H1 (cell line): Measurements from ENCODE around the gene CD63. TPM values are rescaled to one million over a fixed set of nuclear protein-coding genes. Genes with fewer than 3 reads are reported as not detected.

Experiments used
- ASH2L ChIP-seq: fragments of 200-600, 300-600 bp; sonication (generic); IDR thresholded peaks from one replicate; pipeline ENCODE4 v1.7.1; 2017; ENCODE audit warnings: low read length
- BRCA1 ChIP-seq: IDR thresholded peaks from 2 replicates; pipeline ENCODE4 v1.6.1; 2012; ENCODE audit warnings: low read depth, low read length, improper control_type of control experiment
- CEBPB ChIP-seq: IDR thresholded peaks from 2 replicates; pipeline ENCODE4 v1.6.1; 2012; ENCODE audit warnings: low read depth, low read length
- CHD1 ChIP-seq: IDR thresholded peaks from 2 replicates; pipeline ENCODE4 v1.6.1; 2012; ENCODE audit warnings: low read depth, low read length, improper control_type of control experiment
- EGR1 ChIP-seq: IDR thresholded peaks from 2 replicates; pipeline ENCODE4 v1.6.1; 2011; ENCODE audit warnings: low read depth, low read length, borderline replicate concordance
- HDAC2 ChIP-seq, 2 experiments: fragments of 300-600 bp in 1 of 2; sonication (generic) in 1 of 2; IDR thresholded peaks; 2 replicates each; pipeline ENCODE4 v1.6.1; 2011 to 2012; ENCODE audit warnings: low read depth in 2 of 2, low read length in 2 of 2, mild to moderate bottlenecking in 2 of 2, moderate library complexity in 2 of 2, borderline replicate concordance in 1 of 2, inconsistent platforms in 1 of 2
- HDAC6 ChIP-seq: IDR thresholded peaks from one replicate; pipeline ENCODE4 v1.7.1; 2012; ENCODE audit warnings: low read depth, mild to moderate bottlenecking, inconsistent platforms, low read length, moderate library complexity
- KDM5A ChIP-seq: fragments of 200-600 bp; IDR thresholded peaks from 2 replicates; pipeline ENCODE4 v1.7.1; 2012; ENCODE audit warnings: mild to moderate bottlenecking, low read length, inconsistent platforms, mixed read lengths
- NANOG ChIP-seq: IDR thresholded peaks from 2 replicates; pipeline ENCODE4 v1.6.1; 2011; ENCODE audit warnings: low read length, low read depth, mild to moderate bottlenecking, inconsistent platforms; ENCODE audit not compliant: insufficient read depth, poor library complexity, severe bottlenecking
- RFX5 ChIP-seq: IDR thresholded peaks from 2 replicates; pipeline ENCODE4 v1.6.1; 2011; ENCODE audit warnings: low read depth, low read length, improper control_type of control experiment, borderline replicate concordance
- SIN3A ChIP-seq, 2 experiments: IDR thresholded peaks in 1 of 2; conservative IDR thresholded peaks in 1 of 2; 2 replicates each; pipeline ENCODE4 v1.6.1; 2011 to 2012; ENCODE audit warnings: low read length in 2 of 2, improper control_type of control experiment in 1 of 2, low read depth in 1 of 2, mild to moderate bottlenecking in 1 of 2
- YY1 ChIP-seq: IDR thresholded peaks from 2 replicates; pipeline ENCODE4 v1.6.1; 2011; ENCODE audit warnings: low read depth, mild to moderate bottlenecking, low read length
- polyA plus RNA-seq, 7 experiments: library from polyadenylated mRNA; depleted of rRNA in 3 of 7; stranded (reverse) in 5 of 7; unstranded in 2 of 7; fragments of >200 nt in 5 of 7; fragments of 200-250 nt in 2 of 7; gene quantifications; 1 replicate in 5 of 7; 2 replicates in 1 of 7; 4 replicates in 1 of 7; pipeline versions ENCODE4 v1.2.1 to v1.2.3, GENCODE V29; 2011 to 2013; ENCODE audit warnings: missing spikeins in 2 of 7, mixed read lengths in 2 of 7
- total RNA-seq: library from RNA; stranded (reverse); fragmentation: NEBNext Ultra II Directional; extraction: Animal tissue kit (Norgen Biotek cat#: 25700); gene quantifications from 2 replicates; pipeline ENCODE4 v1.2.1, GENCODE V29; 2021
- TF ChIP-seq, protein P1 (sequence below): IDR thresholded peaks from 2 replicates; pipeline ENCODE4 v1.6.1; 2011; ENCODE audit warnings: low read depth, mild to moderate bottlenecking, low read length; ENCODE audit not compliant: insufficient read depth

Gene CD63
- total and polyA plus RNA-seq, 2 of the 8 experiments (the other 6 are each of a cell fraction or from before 2014, with no cell fraction given): 440 to 526 TPM

DNA sequence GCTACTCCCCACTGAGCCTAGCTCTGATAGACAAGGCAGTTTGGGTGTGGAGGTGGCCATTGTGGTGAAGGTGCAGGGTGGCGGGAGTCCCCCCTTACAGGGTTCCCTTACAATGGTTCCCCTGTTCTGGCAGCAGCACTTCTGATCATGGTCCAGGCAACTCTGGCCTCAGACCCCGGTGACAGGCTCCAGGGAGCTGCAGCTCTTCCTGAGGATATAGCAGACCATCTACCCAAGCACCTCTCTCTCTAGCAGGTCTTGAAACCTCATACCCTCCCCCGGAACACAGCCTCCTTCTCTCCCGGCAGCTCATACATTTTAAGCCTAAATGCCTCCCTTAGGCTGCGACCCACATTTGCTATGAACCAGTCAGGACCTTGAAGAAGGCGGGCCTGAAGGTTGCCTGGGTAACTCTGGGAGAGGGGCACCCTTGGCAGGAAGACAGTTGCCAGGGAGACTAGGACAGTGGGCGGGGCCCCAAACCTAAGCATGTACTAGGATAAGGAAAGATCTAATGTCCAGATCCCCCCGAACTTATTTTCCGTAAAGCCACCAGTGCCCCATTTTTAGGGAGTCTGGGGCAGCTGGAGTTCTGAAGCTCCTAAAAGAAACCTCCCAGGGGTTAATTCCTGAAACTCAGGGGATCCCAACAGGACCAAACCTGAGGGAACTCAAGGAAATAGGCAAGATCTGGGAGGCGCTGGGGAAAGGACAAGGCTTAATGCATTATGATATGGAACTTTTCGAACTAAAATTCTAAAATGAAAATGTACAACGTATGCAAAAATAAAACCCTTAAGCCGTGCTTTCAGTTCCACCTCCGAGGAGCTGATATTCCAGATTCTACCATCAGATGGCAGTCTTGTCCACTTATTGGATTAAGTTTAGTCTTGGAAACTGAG lies 9.6 kb upstream of the CD63 start (continued):
- no peak for TF ChIP-seq NANOG
- peak; percentile 62 to 82; a peak in 1 of 4 replicates for TF ChIP-seq SIN3A (conservative IDR thresholded peaks at IDR 0.05 in 1 of 2, IDR thresholded peaks at IDR 0.05 in 1 of 2; ENCODE audit: low read depth in 1 of 2, low read length in 2 of 2)
- TF ChIP-seq HDAC2 (IDR thresholded peaks at IDR 0.05; ENCODE audit: borderline replicate concordance in 1 of 2, low read depth in 2 of 2, low read length in 2 of 2): no peak; a peak in 1 of 4 replicates
- peak; percentile 73; the same call in 1 of the 2 replicates for TF ChIP-seq YY1
- no peak for TF ChIP-seq CHD1
- TF ChIP-seq HDAC6: no peak
- TF ChIP-seq BRCA1: no peak
- TF ChIP-seq CEBPB: no peak
- TF ChIP-seq ASH2L: peak; percentile 52
- TF ChIP-seq KDM5A: peak; percentile 80
- TF ChIP-seq RFX5: peak; percentile 61; the same call in 1 of the 2 replicates
- no peak for TF ChIP-seq EGR1
- TF ChIP-seq, protein P1, sequence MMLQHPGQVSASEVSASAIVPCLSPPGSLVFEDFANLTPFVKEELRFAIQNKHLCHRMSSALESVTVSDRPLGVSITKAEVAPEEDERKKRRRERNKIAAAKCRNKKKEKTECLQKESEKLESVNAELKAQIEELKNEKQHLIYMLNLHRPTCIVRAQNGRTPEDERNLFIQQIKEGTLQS: no peak
